ENCODE measurements around the gene NEURL1B. TPM values are rescaled to one million over a fixed set of nuclear protein-coding genes. Genes with fewer than 3 reads are reported as not detected.
"Not testable (repeated sequence)": the region's sequence is repeated elsewhere in the genome, so short reads cannot be mapped to it uniquely, and the experiment has no call there.

The NEURL1B gene
- polyA plus RNA-seq, 3 donors: 14.7 to 17.4 (median 14.8) TPM

DNA sequence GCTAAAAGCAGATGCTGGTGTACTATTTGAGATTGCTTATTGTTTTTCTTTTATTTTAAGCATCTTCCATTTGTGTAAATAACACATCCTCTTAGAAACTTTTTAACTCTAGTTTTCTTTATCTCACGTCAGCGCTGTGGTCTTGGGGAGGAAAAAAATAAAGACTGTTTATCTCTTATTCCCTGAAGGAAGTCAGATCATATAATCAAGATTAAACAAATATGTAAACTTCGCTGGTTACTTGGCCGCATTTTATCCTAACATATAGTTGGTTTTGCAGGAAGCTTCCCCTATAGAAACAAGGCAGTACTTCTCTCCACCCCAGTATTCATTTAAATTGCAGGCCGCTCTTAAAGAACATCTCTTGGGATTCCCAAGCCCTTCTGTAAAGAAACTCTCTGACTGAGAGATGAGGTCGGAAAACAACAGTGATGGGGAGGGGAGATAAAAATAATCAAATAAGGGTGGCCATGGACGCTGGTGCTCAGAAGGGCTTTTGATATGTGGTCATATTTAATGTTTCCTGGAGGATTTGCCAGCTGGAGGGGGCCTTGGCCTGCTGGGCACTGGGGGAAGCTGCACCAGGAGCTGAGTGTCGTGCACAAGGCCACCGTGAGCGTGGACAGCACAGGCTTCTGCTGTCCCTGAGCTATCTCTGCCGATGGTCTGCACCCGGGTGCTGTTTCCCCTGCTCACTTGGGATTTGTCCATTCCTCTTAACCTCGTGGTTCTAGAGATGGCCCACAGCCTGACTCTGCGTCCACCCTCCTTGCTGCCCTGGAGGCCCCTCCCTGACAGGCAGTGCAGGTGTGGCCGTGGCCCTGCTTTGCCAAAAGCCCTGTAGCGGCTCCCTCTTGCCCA, 23.8 kb downstream of the NEURL1B start:
- no peak for DNase-seq (ENCODE audit: extremely low read depth in 1 of 11, low read depth in 9 of 11, low spot score in 4 of 11)

- no peak for DNase-seq (ENCODE audit: extremely low read depth in 1 of 11, low read depth in 9 of 11, low spot score in 4 of 11)
These were observed 25.2 kb downstream of the NEURL1B start for GRCh38 chr5:172666251-172666650.

- no peak for DNase-seq (ENCODE audit: extremely low read depth in 1 of 11, low read depth in 9 of 11, low spot score in 4 of 11)
These were observed 26.9 kb downstream of the NEURL1B start for GRCh38 chr5:172667786-172668593.

DNA sequence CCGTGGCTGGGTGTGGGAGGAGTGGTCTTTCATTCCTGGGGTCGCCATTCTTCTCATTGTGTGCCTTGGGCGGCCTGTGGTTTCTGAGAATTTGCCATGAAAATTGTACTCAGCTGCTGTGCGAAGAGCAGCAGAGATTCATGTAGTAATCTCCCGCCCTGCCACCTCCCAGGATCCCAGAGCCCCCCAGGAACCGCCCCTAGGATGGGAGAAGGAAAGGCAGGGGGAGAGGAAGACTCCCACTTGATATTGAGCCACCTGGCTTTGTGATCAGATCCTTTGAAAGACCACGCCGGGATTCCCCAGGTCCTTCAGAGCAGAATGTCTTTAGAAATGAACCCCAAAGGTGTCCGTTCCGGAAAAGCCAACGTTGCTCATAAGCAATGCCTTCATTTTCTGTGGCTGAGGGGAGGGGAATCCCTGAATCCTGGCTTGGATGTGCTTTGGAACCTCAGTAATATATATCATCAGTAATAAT, 27.6 kb downstream of the NEURL1B start:
- no peak for DNase-seq (ENCODE audit: extremely low read depth in 1 of 11, low read depth in 9 of 11, low spot score in 4 of 11)

DNA sequence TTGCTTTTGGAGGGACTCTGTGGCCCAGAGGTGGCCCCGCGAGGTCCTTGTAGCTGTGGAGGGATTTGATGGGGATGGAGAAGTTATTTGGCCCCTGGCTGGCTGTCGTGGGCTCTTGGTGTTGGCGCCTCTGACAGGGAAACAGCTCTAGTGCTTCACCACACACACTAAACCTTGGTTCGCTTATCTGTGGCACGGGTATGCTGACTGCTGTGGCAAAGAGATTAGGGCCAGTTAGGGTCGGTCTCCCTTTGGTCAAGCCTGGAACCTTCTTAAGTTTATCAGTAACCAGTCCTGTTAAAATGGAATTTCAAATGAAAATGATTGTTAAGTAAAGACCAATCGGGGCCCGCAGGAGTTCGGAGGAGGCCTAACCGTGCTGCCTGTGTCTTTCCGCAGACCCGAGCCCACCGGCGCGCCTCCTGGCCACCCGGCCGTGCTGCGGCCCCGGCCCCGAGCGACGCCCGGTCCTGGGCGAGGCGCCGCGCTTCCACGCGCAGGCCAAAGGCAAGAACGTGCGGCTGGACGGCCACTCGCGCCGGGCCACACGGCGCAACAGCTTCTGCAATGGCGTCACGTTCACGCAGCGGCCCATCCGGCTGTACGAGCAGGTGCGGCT, 28.4 kb downstream of the NEURL1B start:
- no peak for DNase-seq (ENCODE audit: extremely low read depth in 1 of 11, low read depth in 9 of 11, low spot score in 4 of 11)

DNA sequence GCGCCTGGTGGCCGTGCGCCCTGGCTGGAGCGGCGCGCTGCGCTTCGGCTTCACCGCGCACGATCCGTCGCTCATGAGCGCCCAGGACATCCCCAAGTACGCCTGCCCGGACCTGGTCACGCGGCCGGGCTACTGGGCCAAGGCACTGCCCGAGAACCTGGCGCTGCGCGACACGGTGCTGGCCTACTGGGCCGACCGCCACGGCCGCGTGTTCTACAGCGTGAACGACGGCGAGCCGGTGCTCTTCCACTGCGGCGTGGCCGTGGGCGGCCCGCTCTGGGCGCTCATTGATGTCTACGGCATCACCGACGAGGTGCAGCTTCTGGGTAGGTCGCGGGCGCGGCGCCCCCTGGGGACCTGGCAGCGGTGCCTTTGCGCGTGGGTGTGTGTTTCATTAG, 28.9 kb downstream of the NEURL1B start:
- DNase-seq (ENCODE audit: extremely low read depth in 1 of 11, low read depth in 9 of 11, low spot score in 4 of 11): no peak

- DNase-seq (ENCODE audit: extremely low read depth in 1 of 11, low read depth in 9 of 11, low spot score in 4 of 11): no peak
These were observed 29.4 kb downstream of the NEURL1B start for GRCh38 chr5:172670444-172670843.

DNA sequence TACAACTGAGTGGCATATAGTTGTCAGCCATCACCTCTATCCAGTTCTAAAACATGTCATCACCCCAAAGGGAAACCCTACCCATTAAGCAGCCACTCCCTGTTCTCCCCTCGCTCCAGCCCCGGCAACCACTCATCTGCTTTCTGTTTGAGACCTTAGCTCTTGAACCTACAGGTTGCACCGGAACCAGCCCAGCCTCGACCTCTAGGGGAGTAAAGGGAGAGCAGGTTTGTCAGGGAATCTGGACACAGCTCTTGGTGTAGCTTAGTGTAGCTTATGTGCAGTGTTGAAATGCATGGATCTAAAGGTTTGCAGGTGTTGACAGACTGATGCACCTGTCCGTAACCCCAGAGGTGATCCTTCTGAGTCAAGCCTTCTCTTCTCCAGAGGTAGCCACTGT, 30.0 kb downstream of the NEURL1B start:
- DNase-seq (ENCODE audit: extremely low read depth in 1 of 11, low read depth in 9 of 11, low spot score in 4 of 11): no peak

GRCh38 chr5:172672681-172673080, 31.6 kb downstream of the NEURL1B start:
- DNase-seq (ENCODE audit: extremely low read depth in 1 of 11, low read depth in 9 of 11, low spot score in 4 of 11): no peak

GRCh38 chr5:172674155-172674554, 33.1 kb downstream of the NEURL1B start:
- DNase-seq (ENCODE audit: extremely low read depth in 1 of 11, low read depth in 9 of 11, low spot score in 4 of 11): no peak

DNA sequence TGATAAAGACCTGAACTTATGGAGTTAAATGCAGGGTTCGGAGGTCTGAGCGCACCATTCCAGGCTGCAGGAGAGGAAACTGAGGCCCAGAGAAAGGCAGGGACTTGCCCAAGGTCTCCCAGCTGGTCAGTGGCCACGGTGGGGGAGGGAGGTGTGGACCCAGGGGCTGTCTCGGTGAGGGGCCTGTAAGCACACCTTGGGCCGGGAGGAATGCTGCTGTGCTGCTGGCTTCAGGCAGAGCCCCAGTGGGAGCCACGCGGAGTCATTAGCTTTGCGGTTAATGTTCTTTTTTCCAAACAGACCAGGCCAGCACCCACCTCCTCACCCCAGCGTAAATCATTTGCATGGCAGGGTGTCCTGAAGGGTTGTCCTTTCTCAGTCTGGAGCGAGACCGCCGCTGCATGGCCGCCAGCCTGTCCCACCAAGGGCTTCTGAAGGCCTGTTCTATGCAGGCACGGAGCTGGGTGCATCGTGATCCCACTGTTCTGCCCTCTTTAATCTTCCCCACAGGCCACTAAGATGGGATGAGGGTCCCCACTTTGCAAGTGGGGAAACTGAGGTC, 35.9 kb downstream of the NEURL1B start:
- DNase-seq (ENCODE audit: extremely low read depth in 1 of 11, low read depth in 9 of 11, low spot score in 4 of 11): no peak

DNA sequence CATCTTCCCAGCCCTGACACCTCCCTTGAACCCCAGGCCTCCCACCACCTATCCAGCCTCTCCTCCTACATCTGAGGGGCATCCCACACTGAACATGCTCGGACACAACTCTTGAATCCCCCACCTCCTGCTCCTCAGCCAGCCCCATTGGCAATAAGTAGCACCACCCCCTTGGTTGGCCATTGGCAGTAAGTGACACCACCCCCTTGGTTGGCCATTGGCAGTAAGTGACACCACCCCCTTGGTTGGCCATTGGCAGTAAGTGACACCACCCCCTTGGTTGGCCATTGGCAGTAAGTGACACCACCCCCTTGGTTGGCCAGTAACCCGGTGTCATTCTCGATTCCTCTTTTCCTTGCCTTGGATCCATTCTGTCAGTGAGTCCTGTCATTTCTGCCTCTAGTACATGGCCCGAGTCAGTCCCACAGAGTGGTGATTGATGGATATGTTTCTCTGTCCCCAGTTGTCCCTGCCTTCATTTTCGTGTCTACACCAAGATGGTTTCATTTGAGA, 37.4 kb downstream of the NEURL1B start:
- not testable (repeated sequence) for DNase-seq (ENCODE audit: extremely low read depth in 1 of 11, low read depth in 9 of 11, low spot score in 4 of 11)

DNA sequence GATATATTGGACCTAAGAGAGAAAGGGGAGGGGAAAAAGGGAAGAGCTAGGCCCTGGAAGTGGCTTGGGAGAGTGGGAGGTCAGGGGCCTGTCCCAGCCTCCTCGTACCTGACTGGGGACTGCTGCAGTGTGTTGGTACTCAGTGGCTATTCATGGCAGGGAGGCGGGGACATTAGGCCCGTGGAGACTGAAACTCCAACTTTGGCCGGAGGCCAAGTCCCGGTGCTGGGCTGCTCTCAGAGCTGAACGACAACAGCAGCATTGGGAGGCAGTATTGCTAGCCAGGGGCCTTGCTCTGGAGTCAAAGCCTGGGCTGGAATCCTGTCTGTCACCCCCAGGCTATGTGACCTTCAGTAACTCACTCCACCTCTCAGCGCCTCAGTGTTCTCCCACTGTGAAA, 37.8 kb downstream of the NEURL1B start:
- no peak for DNase-seq (ENCODE audit: extremely low read depth in 1 of 11, low read depth in 9 of 11, low spot score in 4 of 11)

GRCh38 chr5:172679628-172680212, 38.7 kb downstream of the NEURL1B start:
- DNase-seq (ENCODE audit: extremely low read depth in 1 of 11, low read depth in 9 of 11, low spot score in 4 of 11): no peak

- no peak for DNase-seq (ENCODE audit: extremely low read depth in 1 of 11, low read depth in 9 of 11, low spot score in 4 of 11)
These were observed 39.9 kb downstream of the NEURL1B start for GRCh38 chr5:172680921-172681320.

DNA sequence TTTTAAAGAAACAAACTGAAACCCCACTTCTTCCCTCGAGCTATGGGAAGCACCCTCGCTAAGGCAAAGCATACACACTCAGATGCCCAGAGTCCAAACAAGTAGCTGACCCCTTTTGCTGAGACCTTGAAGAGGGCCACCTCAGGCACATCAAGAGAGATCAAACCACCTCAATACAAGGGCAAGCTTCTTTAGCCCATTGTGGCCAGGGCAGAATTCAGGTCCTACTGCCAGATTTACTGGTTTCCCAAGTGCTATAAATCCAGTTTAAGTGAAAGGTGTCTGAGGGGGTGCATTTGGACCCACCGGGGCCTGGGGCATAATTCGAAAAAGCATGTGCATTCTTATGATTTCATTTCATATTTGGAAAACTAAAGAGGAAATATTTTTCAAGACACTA, 40.4 kb downstream of the NEURL1B start:
- DNase-seq (ENCODE audit: extremely low read depth in 1 of 11, low read depth in 9 of 11, low spot score in 4 of 11): no peak

DNA sequence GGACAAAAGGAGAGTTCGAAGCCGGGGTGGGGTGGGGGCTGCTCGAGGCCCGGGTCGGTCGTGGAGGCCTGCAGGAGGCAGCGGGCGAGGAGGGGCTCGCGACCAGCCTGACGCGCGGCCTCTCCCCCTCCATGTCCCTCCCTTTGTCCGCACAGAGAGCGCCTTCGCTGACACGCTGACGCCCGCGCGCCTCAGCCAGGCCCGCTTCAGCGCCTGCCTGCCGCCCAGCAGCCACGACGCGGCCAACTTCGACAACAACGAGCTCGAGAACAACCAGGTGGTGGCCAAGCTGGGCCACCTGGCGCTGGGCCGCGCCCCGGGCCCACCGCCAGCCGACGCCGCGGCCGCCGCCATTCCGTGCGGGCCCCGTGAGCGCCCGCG, 42.2 kb downstream of the NEURL1B start:
- DNase-seq (ENCODE audit: extremely low read depth in 1 of 11, low read depth in 9 of 11, low spot score in 4 of 11): no peak

- peak in 3 of 11 donors; percentile 32 to 43 (median 43) for DNase-seq (ENCODE audit: extremely low read depth in 1 of 11, low read depth in 9 of 11, low spot score in 4 of 11)
These were observed 42.8 kb downstream of the NEURL1B start for GRCh38 chr5:172683645-172684471.
